Heart left ventricle (tissue), 13 donors: ENCODE measurements around the gene MICAL3.

Source experiments
- POLR2A ChIP-seq, 2 donors: fragments of 450-650 bp; IDR thresholded peaks; one replicate each; pipeline ENCODE4 v1.6.1; 2017; ENCODE audit warnings: antibody characterized with exemption in 2 of 2, mild to moderate bottlenecking in 2 of 2, moderate library complexity in 2 of 2
- TF ChIP-seq, protein P1 (sequence below), 12 donors: fragments of 200-600 bp; sonication (generic) in 4 of 12; IDR thresholded peaks; one replicate each; pipeline versions ENCODE4 v1.5.0 to v1.8.0; 2018 to 2022; ENCODE audit warnings: antibody characterized with exemption in 12 of 12, mild to moderate bottlenecking in 5 of 12
- donor health status: ischemic (EF 13 %, LVEDD 7.1; RV severe dilation, severe dysfunction).
- donor health status: DM: no; HTN: yes; CAD: no.
- donor health status: DM: no; HTN: no; CAD: no.
- donor health status: ischemic (EF 25% LVEDD 6.9; RV normal size, moderate dysfunction).
- donor health status: ischemic (EF 25% LVEDD 5.7; RV mildly dilated, moderate dysfunction).
- donor health status: ischemic (EF 35%, LVEDD 5.7; RV mildly dilated, moderate dysfunction).
- donor health status: nonischemic (EF 11% LVEDD 7.7; RV severe dilation, severe dysfunction).
- donor health status: DM: yes; HTN: yes; CAD: no.
- donor health status: PGD.
- donor health status: ischemic (EF 29% LVEDD 5.4; RV normal size, mild dysfunction).
- donor health status: nonischemic (EF 23%, LVEDD 6.1; RV moderate dilation, normal function).

DNA sequence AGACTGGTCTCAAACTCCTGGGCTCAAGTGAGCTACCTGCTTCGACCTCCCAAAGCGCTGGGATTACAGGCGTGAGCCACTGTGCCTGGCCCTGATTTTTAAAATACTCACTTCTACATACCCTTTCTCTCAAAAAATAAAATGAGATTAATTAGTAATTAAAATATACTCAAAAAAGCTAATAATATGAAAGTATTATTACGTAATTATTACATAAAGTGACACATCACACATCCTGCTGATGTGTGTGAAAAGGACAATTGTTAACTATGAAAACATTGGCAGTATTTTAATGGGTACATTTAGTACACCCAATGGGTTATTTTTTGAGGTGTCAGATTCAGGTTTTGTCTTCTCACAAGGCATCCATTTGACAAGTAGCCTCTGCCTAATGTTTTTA is 21.4 kb upstream of the MICAL3 start:
- TF ChIP-seq POLR2A (IDR thresholded peaks at IDR 0.05), result no peak
- TF ChIP-seq, protein P1, sequence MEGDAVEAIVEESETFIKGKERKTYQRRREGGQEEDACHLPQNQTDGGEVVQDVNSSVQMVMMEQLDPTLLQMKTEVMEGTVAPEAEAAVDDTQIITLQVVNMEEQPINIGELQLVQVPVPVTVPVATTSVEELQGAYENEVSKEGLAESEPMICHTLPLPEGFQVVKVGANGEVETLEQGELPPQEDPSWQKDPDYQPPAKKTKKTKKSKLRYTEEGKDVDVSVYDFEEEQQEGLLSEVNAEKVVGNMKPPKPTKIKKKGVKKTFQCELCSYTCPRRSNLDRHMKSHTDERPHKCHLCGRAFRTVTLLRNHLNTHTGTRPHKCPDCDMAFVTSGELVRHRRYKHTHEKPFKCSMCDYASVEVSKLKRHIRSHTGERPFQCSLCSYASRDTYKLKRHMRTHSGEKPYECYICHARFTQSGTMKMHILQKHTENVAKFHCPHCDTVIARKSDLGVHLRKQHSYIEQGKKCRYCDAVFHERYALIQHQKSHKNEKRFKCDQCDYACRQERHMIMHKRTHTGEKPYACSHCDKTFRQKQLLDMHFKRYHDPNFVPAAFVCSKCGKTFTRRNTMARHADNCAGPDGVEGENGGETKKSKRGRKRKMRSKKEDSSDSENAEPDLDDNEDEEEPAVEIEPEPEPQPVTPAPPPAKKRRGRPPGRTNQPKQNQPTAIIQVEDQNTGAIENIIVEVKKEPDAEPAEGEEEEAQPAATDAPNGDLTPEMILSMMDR (IDR thresholded peaks at IDR 0.05), result no peak
